Esophagus squamous epithelium (tissue), 4 donors: ENCODE results near the gene VSIG10L.

ENCODE experiments used
- POLR2A ChIP-seq, 4 donors: fragments of 450-650 bp; IDR thresholded peaks; one replicate each; pipeline ENCODE4 v1.6.1; 2017; ENCODE audit warnings: antibody characterized with exemption in 4 of 4, mild to moderate bottlenecking in 4 of 4, moderate library complexity in 3 of 4
- TF ChIP-seq, protein P1 (sequence below), 6 experiments: fragments of 450-650 bp in 4 of 6; fragments of 200-600 bp in 2 of 6; sonication (generic) in 2 of 6; IDR thresholded peaks; one replicate each; pipeline ENCODE4 v1.5.1; 2016 to 2019; ENCODE audit warnings: antibody characterized with exemption in 6 of 6, mild to moderate bottlenecking in 4 of 6, moderate library complexity in 4 of 6

DNA sequence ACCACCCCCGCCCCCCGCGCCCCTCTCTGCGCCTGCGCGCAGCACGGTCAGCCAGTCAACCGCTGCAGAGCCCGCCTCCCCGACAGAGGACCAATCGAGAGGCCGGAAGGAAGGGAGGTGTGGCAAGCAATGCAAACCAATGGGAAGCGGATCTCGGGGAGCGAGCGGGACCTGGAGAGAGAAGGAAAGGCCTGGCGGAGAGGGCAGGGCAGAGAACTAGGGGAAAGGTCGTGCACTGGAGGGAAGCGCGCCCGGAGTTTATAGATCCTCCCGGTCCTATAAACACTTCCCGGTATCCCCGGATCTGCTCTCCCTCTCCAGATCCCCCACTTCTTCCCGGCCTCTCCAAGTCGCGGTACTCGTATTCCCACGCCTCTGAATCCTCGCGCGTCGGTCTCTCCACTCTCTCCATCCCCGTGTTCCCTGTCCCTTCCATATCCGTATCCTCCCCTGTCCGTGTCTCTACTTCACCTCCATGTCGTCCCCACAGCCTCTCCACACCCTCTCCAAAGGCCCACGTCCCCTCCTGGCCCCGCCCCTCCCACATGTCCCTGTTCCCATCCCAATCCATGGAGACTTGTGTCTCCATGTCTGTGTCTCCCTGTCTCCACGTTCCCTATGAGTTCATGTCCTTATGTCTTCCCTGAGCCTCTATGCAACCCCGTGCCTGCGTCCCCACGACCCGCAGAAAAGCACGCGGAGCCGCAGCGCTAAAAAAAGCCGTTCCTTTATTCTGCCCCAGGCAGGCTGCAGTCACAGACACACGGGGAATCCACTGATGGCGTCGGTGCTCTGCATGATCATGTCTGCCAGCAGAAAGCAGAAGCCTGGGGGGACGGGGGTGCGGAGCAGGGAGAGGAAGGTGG, 24.7 kb upstream of the VSIG10L start:
- TF ChIP-seq, protein P1, sequence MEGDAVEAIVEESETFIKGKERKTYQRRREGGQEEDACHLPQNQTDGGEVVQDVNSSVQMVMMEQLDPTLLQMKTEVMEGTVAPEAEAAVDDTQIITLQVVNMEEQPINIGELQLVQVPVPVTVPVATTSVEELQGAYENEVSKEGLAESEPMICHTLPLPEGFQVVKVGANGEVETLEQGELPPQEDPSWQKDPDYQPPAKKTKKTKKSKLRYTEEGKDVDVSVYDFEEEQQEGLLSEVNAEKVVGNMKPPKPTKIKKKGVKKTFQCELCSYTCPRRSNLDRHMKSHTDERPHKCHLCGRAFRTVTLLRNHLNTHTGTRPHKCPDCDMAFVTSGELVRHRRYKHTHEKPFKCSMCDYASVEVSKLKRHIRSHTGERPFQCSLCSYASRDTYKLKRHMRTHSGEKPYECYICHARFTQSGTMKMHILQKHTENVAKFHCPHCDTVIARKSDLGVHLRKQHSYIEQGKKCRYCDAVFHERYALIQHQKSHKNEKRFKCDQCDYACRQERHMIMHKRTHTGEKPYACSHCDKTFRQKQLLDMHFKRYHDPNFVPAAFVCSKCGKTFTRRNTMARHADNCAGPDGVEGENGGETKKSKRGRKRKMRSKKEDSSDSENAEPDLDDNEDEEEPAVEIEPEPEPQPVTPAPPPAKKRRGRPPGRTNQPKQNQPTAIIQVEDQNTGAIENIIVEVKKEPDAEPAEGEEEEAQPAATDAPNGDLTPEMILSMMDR (IDR thresholded peaks at IDR 0.05) = no peak
- TF ChIP-seq POLR2A (IDR thresholded peaks at IDR 0.05) = peak in 3 of 4 donors; percentile 70 to 95 (median 94)
